ENCODE results near the gene DCAKD.

Gene DCAKD

DNA sequence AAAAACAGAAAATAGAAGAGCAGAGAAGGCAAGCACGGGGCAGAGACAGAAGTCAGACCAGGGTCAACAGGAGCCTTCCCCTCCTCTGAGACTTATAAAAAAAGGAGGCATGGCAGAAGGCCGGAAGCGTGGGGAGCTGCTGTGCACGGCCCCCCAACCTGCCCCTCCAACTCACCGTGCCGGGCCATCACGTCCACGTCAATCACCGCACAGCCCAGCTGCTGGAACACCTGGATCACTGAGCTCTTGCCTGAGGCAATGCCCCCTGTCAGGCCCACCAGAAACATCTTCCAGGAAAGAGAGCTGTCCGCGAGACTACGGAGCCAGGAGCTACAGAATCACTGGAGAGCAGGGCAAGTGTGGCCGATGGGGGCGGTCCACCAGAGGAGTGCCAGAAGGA is 16.8 kb downstream of the DCAKD start:
- DNase-seq (ENCODE audit: low spot score), result no peak
- in situ Hi-C loops (cut with MboI; ENCODE audit: low pct_unique_long_range_greater_than_20kb, low sequenced_read_pairs, unreplicated experiment), result no loop called here
- TF ChIP-seq, protein P1, sequence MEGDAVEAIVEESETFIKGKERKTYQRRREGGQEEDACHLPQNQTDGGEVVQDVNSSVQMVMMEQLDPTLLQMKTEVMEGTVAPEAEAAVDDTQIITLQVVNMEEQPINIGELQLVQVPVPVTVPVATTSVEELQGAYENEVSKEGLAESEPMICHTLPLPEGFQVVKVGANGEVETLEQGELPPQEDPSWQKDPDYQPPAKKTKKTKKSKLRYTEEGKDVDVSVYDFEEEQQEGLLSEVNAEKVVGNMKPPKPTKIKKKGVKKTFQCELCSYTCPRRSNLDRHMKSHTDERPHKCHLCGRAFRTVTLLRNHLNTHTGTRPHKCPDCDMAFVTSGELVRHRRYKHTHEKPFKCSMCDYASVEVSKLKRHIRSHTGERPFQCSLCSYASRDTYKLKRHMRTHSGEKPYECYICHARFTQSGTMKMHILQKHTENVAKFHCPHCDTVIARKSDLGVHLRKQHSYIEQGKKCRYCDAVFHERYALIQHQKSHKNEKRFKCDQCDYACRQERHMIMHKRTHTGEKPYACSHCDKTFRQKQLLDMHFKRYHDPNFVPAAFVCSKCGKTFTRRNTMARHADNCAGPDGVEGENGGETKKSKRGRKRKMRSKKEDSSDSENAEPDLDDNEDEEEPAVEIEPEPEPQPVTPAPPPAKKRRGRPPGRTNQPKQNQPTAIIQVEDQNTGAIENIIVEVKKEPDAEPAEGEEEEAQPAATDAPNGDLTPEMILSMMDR (IDR thresholded peaks at IDR 0.05; ENCODE audit: extremely low read depth, insufficient read depth, missing control alignments), result no peak

DNA sequence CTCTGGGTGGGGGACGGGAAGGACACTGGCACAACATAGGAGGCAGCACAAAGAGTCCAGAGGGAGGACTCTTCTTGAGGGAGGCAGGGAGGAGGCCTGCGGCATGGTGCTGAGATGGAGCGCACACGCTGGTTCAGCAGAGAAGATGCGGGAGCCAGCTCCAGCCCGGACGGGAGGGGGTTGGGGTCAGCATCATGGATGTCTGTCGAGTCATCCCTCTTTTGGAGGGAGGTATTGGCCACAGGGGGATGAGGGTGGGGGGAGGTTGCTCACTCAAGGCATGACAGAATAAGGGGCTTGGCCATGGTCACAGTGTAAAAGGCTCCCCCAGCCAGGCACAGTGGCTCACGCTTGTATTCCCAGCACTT is 19.3 kb downstream of the DCAKD start:
- DNase-seq (ENCODE audit: low spot score), result no peak

DNA sequence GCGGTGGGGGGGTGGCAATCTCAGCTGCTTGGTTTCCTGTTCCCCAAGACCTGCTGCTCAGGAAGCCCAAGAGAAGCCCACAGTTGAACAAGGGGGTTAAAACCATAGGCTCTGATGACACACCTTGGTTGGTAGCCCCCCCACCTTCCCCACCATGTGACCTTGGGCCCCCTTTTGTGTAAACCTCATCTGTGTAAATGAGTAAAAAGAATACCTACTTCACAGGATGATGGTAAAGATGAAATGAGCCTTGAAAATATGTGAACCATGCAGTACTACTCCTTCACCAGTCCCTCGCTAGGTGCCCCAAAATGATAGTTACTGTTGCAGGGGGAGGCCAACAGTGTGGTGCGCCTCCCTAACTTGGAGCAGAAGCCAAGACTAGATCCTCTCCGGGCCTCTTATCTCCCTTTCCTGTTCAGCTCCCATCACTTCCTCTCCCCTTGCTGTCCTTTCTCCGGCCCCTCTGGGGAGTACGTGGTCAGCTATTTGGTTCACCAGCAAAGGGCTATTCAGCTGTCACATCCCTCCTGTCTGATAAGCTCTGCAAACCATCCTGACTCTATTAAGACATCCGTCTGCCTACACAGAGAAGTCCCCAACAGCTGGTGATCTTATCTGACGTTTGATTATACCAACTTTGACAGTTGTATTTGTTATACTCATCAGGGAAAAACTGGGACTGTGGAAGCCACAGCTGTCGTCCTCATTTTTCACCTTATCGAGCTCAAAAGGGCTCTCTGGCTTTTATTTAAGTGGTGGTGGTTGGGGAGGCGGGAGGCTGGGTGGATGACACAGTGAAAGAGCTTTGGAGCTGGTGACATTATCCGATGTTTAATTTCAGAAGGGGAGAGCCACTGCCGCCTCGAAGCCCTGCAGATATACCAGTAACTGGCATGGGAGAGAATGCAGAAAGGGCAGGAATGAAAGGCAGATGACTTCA is 19.9 kb downstream of the DCAKD start:
- no peak for DNase-seq (ENCODE audit: low spot score)
- in situ Hi-C loops (cut with MboI; ENCODE audit: low pct_unique_long_range_greater_than_20kb, low sequenced_read_pairs, unreplicated experiment), result no loop called here
- TF ChIP-seq, protein P1 (IDR thresholded peaks at IDR 0.05; ENCODE audit: extremely low read depth, insufficient read depth, missing control alignments), result no peak

More for the DNA sequence above, 19.3 kb downstream of the DCAKD start:
- in situ Hi-C loops (cut with MboI; ENCODE audit: low pct_unique_long_range_greater_than_20kb, low sequenced_read_pairs, unreplicated experiment), result no loop called here
- TF ChIP-seq, protein P1 (IDR thresholded peaks at IDR 0.05; ENCODE audit: extremely low read depth, insufficient read depth, missing control alignments), result no peak

DNA sequence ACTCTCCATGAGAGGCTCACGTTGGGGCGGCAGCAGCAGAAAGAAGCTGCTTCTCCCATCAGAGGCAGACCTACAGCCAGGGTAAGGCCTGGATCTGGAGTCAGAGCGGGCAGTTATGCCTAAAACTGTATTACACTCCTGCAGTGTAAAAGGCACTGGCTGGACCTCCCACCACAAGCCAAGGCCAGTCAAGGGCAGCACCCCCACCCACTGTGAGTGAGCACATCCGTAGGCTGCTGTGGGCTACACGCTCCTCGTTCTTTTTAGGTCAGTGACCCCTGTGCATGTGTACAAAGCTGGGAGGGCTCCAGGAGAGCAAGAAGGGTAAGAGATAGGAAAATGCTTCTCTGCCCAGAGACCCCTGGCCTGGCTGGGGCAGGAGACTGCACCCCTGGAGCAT is 20.7 kb downstream of the DCAKD start:
- no peak for DNase-seq (ENCODE audit: low spot score)
- TF ChIP-seq, protein P1 (IDR thresholded peaks at IDR 0.05; ENCODE audit: extremely low read depth, insufficient read depth, missing control alignments), result no peak
- in situ Hi-C loops (cut with MboI; ENCODE audit: low pct_unique_long_range_greater_than_20kb, low sequenced_read_pairs, unreplicated experiment), result no loop called here

DNA sequence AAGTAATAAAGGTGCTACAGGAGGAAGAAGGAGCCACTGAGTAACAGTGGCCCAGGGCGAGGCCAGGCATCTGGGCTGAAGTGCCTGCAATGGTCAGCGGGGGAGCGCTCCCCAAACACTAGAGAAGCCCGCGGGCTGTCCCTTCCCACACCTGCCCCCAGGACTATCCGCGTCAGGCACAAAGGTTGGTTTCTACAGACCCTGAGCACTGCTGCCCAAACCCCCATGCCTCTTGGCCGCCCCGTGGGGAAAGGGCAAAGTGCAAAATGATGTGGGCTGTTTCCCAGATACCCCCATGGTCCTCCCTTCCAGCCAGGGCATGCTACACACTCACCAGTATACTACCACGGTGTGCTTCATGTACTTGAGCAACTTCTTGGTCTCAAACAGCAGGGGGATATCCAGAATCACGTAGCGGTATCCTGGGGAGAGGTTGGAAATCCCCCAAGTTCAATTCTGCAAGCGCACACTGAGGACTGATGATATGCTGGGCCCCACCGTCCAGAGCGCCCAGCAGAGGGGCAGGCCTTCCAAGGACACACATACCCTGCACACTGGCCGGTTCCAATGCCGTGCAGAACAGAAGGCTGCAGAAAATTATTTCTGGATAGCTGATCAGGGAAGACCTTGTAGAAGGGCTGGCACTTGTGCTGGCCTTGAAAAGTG is 21.5 kb downstream of the DCAKD start:
- TF ChIP-seq, protein P1 (IDR thresholded peaks at IDR 0.05; ENCODE audit: extremely low read depth, insufficient read depth, missing control alignments), result no peak
- peak; percentile 70 for DNase-seq (ENCODE audit: low spot score)
- in situ Hi-C loops (cut with MboI; ENCODE audit: low pct_unique_long_range_greater_than_20kb, low sequenced_read_pairs, unreplicated experiment), result no loop called here

DNA sequence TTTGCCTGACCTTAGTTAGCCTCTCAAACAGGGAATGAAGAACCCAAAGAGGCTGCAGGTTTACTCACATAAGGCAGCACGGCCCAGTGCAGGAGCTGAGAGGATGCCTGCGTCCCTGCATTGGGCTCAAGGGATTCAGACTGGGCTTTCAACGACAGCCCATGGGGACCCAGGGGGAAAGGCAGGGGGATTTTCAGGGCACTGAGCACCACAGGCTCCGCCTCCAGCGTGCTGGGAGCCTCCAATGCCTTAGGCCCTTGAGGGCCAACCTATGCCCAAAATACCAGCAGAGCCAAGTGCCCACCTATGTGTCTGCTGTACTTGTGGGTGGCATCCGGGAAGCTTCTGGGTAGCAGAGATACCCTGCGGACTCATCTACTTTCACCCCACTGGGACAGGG is 22.3 kb downstream of the DCAKD start:
- in situ Hi-C loops (cut with MboI; ENCODE audit: low pct_unique_long_range_greater_than_20kb, low sequenced_read_pairs, unreplicated experiment), result no loop called here
- DNase-seq (ENCODE audit: low spot score), result no peak

More for the DNA sequence above, 22.3 kb downstream of the DCAKD start:
- TF ChIP-seq, protein P1 (IDR thresholded peaks at IDR 0.05; ENCODE audit: extremely low read depth, insufficient read depth, missing control alignments), result no peak

Data from GM13977 (cell line).